HEK293 (cell line): ENCODE data around the gene VPS11.

ENCODE experiments used
- BCL11A ChIP-seq: fragments of 450-650 bp; formaldehyde crosslinking; IDR thresholded peaks from 2 replicates; pipeline ENCODE4 v1.5.1; 2016; ENCODE audit warnings: low read depth, missing biosample characterization, missing genetic modification characterization
- CTCF ChIP-seq: fragments of 450-650 bp; formaldehyde crosslinking; IDR thresholded peaks from 2 replicates; pipeline ENCODE4 v1.5.1; 2016; ENCODE audit warnings: missing biosample characterization, missing genetic modification characterization
- GFI1B ChIP-seq: fragments of 450-650 bp; formaldehyde crosslinking; IDR thresholded peaks from 2 replicates; pipeline ENCODE4 v1.5.1; 2016; ENCODE audit warnings: missing biosample characterization, missing genetic modification characterization
- HOXA7 ChIP-seq: sonication (generic); formaldehyde crosslinking; IDR thresholded peaks from 2 replicates; pipeline ENCODE4 v1.8.1; 2022; ENCODE audit warnings: missing genetic modification reagents, borderline replicate concordance
- HOXC10 ChIP-seq: sonication (generic); formaldehyde crosslinking; IDR thresholded peaks from 2 replicates; pipeline ENCODE4 v1.8.1; 2023; ENCODE audit warnings: mild to moderate bottlenecking, missing genetic modification reagents
- HOXD13 ChIP-seq: sonication (generic); formaldehyde crosslinking; IDR thresholded peaks from 2 replicates; pipeline ENCODE4 v1.8.0; 2022; ENCODE audit warnings: missing genetic modification reagents, borderline replicate concordance
- KLF1 ChIP-seq: fragments of 450-650 bp; formaldehyde crosslinking; IDR thresholded peaks from 2 replicates; pipeline ENCODE4 v1.5.1; 2016; ENCODE audit warnings: missing biosample characterization, missing genetic modification characterization
- SALL2 ChIP-seq: fragments of 450-650 bp; formaldehyde crosslinking; IDR thresholded peaks from 2 replicates; pipeline ENCODE4 v1.5.0; 2017; ENCODE audit warnings: missing biosample characterization, mild to moderate bottlenecking, missing genetic modification characterization, borderline replicate concordance
- SP3 ChIP-seq: fragments of 450-650 bp; formaldehyde crosslinking; IDR thresholded peaks from 2 replicates; pipeline ENCODE4 v1.5.1; 2016; ENCODE audit warnings: missing biosample characterization, missing genetic modification characterization
- SP7 ChIP-seq: fragments of 450-650 bp; formaldehyde crosslinking; IDR thresholded peaks from 2 replicates; pipeline ENCODE4 v1.5.1; 2016; ENCODE audit warnings: missing biosample characterization, missing genetic modification characterization
- ZNF114 ChIP-seq: fragments of 450-650 bp; formaldehyde crosslinking; IDR thresholded peaks from 2 replicates; pipeline ENCODE4 v1.5.0; 2017; ENCODE audit warnings: missing biosample characterization, missing genetic modification characterization
- ZNF140 ChIP-seq: fragments of 450-650 bp; formaldehyde crosslinking; IDR thresholded peaks from 2 replicates; pipeline ENCODE4 v1.5.1; 2016; ENCODE audit warnings: missing biosample characterization, missing genetic modification characterization
- ZNF146 ChIP-seq: fragments of 450-650 bp; formaldehyde crosslinking; IDR thresholded peaks from 2 replicates; pipeline ENCODE4 v1.5.1; 2016; ENCODE audit warnings: missing biosample characterization, missing genetic modification characterization
- ZNF157 ChIP-seq: fragments of 450-650 bp; formaldehyde crosslinking; IDR thresholded peaks from 2 replicates; pipeline ENCODE4 v1.5.1; 2016; ENCODE audit warnings: missing biosample characterization, missing genetic modification characterization
- ZNF16 ChIP-seq: fragments of 450-650 bp; formaldehyde crosslinking; IDR thresholded peaks from 2 replicates; pipeline ENCODE4 v1.5.1; 2016; ENCODE audit warnings: low read depth, missing biosample characterization, missing genetic modification characterization
- ZNF174 ChIP-seq: fragments of 450-650 bp; formaldehyde crosslinking; IDR thresholded peaks from 2 replicates; pipeline ENCODE4 v1.5.0; 2017; ENCODE audit warnings: missing biosample characterization, mild to moderate bottlenecking, missing genetic modification characterization
- ZNF24 ChIP-seq: fragments of 450-650 bp; formaldehyde crosslinking; IDR thresholded peaks from 2 replicates; pipeline ENCODE4 v1.5.1; 2016; ENCODE audit warnings: missing biosample characterization, missing genetic modification characterization
- ZNF274 ChIP-seq, 2 experiments: fragments of 200-500 bp in 1 of 2; fragments of 450-650 bp in 1 of 2; sonication (Bioruptor generic) in 1 of 2; formaldehyde crosslinking in 1 of 2; IDR thresholded peaks; 2 replicates each; pipeline versions ENCODE4 v1.5.1 to v1.6.1; 2014 to 2016; ENCODE audit warnings: borderline replicate concordance in 1 of 2, inconsistent platforms in 1 of 2, low read length in 1 of 2, missing biosample characterization in 1 of 2, missing genetic modification characterization in 1 of 2
- ZNF391 ChIP-seq: fragments of 450-650 bp; formaldehyde crosslinking; IDR thresholded peaks from 2 replicates; pipeline ENCODE4 v1.5.1; 2016; ENCODE audit warnings: low read depth, missing biosample characterization, missing genetic modification characterization, borderline replicate concordance
- ZNF394 ChIP-seq: fragments of 450-650 bp; formaldehyde crosslinking; IDR thresholded peaks from 2 replicates; pipeline ENCODE4 v1.5.1; 2016; ENCODE audit warnings: missing biosample characterization, missing genetic modification characterization, mild to moderate bottlenecking, moderate library complexity, borderline replicate concordance
- ZNF449 ChIP-seq: fragments of 450-650 bp; formaldehyde crosslinking; IDR thresholded peaks from 2 replicates; pipeline ENCODE4 v1.5.1; 2017; ENCODE audit warnings: missing biosample characterization, mild to moderate bottlenecking, missing genetic modification characterization, moderate library complexity
- ZNF521 ChIP-seq: fragments of 450-650 bp; formaldehyde crosslinking; IDR thresholded peaks from 2 replicates; pipeline ENCODE4 v1.5.1; 2017; ENCODE audit warnings: missing biosample characterization, mild to moderate bottlenecking, missing genetic modification characterization
- ZNF544 ChIP-seq: fragments of 450-650 bp; formaldehyde crosslinking; IDR thresholded peaks from 2 replicates; pipeline ENCODE4 v1.5.0; 2017; ENCODE audit warnings: missing biosample characterization, missing genetic modification characterization
- ZNF555 ChIP-seq: fragments of 450-650 bp; formaldehyde crosslinking; conservative IDR thresholded peaks from 2 replicates; pipeline ENCODE4 v1.5.1; 2017; ENCODE audit warnings: missing biosample characterization, mild to moderate bottlenecking, missing genetic modification characterization, inconsistent platforms
- ZNF561 ChIP-seq: fragments of 450-650 bp; IDR thresholded peaks from 2 replicates; pipeline ENCODE4 v1.5.1; 2018; ENCODE audit warnings: missing biosample characterization, missing genetic modification characterization, borderline replicate concordance
- ZNF629 ChIP-seq: fragments of 450-650 bp; formaldehyde crosslinking; IDR thresholded peaks from 2 replicates; pipeline ENCODE4 v1.5.1; 2017; ENCODE audit warnings: missing biosample characterization, missing genetic modification characterization
- ZNF660 ChIP-seq: fragments of 450-650 bp; IDR thresholded peaks from 2 replicates; pipeline ENCODE4 v1.5.1; 2018; ENCODE audit warnings: missing biosample characterization, mild to moderate bottlenecking, missing genetic modification characterization
- ZNF677 ChIP-seq: fragments of 450-650 bp; IDR thresholded peaks from 2 replicates; pipeline ENCODE4 v1.5.0; 2018; ENCODE audit warnings: missing biosample characterization, mild to moderate bottlenecking, missing genetic modification characterization, moderate library complexity
- ZNF777 ChIP-seq: fragments of 450-650 bp; formaldehyde crosslinking; IDR thresholded peaks from 2 replicates; pipeline ENCODE4 v1.5.1; 2017; ENCODE audit warnings: missing biosample characterization, missing genetic modification characterization, borderline replicate concordance
- ZSCAN30 ChIP-seq: fragments of 450-650 bp; IDR thresholded peaks from 2 replicates; pipeline ENCODE4 v1.5.1; 2018; ENCODE audit warnings: missing biosample characterization, mild to moderate bottlenecking, missing genetic modification characterization, moderate library complexity
- TF ChIP-seq, protein P1 (sequence below): fragments of 450-650 bp; formaldehyde crosslinking; IDR thresholded peaks from 2 replicates; pipeline ENCODE4 v1.5.1; 2016; ENCODE audit warnings: missing biosample characterization, missing genetic modification characterization
- TF ChIP-seq, protein P2 (sequence below): fragments of 450-650 bp; formaldehyde crosslinking; IDR thresholded peaks from 2 replicates; pipeline ENCODE4 v1.5.1; 2017; ENCODE audit warnings: missing biosample characterization, missing genetic modification characterization
- TF ChIP-seq, protein P3 (sequence below): fragments of 450-650 bp; formaldehyde crosslinking; IDR thresholded peaks from 2 replicates; pipeline ENCODE4 v1.5.1; 2017; ENCODE audit warnings: missing biosample characterization, missing genetic modification characterization

Gene VPS11

DNA sequence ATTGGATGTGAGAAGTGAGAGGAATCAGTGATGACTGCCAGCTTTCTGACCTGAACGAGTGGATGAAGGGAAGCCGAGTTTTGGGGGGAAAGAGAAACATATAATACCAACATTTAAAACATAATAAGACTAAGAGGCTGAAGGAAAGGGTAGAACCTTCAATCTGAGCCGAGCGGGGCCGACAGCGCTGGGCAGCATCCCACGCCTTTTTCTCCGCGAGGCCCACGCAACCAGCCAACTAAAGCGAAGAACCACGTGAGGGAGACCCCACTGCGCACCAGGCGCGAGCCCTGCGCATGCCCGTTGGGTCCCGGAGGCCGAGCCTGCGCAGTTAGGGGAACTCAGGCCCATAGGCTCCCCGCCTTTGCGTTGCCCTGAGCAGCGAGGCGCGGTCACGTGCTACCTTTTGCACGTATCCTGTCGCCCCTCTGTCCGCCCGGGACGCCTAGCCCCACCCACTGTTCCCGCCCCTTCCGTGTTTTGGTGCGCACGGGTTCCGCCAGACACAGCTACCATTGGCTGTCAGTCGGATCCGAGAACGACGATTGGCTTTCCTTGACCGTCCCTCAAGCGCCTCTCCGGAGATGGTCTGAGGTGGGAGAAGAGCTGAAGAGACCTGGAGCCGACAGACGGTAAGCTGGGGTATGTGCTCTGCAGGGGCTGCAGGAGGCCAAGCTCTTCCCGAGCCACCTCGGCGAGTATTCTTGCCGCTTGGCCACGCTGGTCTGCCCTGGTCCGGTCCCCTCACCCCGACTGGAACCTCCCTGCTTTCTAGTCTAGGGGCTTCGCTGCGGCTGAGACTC is 53.6 kb downstream of the VPS11 start, which contains the start of gene HINFP (continued):
- TF ChIP-seq SP7 (tag by site-specific recombination) = peak; percentile 48
- TF ChIP-seq ZNF777 (tag by site-specific recombination) = no peak
- TF ChIP-seq ZNF561 = peak; percentile 52; the same call in 1 of the 2 replicates
- TF ChIP-seq ZNF555 (tag by site-specific recombination) = no peak
- no peak for TF ChIP-seq HOXD13
- no peak for TF ChIP-seq ZNF274 (IDR thresholded peaks at IDR 0.05; ENCODE audit: low read length)
- TF ChIP-seq ZNF274 (tag by site-specific recombination; IDR thresholded peaks at IDR 0.05; ENCODE audit: borderline replicate concordance) = no peak
- TF ChIP-seq, protein P1, sequence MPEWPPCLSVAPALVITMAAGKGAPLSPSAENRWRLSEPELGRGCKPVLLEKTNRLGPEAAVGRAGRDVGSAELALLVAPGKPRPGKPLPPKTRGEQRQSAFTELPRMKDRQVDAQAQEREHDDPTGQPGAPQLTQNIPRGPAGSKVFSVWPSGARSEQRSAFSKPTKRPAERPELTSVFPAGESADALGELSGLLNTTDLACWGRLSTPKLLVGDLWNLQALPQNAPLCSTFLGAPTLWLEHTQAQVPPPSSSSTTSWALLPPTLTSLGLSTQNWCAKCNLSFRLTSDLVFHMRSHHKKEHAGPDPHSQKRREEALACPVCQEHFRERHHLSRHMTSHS (tag by site-specific recombination) = no peak
- no peak for TF ChIP-seq ZNF544 (tag by site-specific recombination)
- TF ChIP-seq ZNF146 (tag by site-specific recombination) = no peak
- TF ChIP-seq HOXA7 (CRISPR knock-in tag) = no peak
- no peak for TF ChIP-seq ZNF677 (tag by site-specific recombination)
- no peak for TF ChIP-seq HOXC10 (CRISPR knock-in tag)
- TF ChIP-seq ZNF449 (tag by site-specific recombination) = 0 out of 2 replicates have a peak, but pooled peaks have one; percentile 18
- no peak for TF ChIP-seq ZNF394
- TF ChIP-seq ZSCAN30 = no peak; the same call in 1 of the 2 replicates
- TF ChIP-seq ZNF391 = no peak
- TF ChIP-seq ZNF140 (tag by site-specific recombination) = no peak
- TF ChIP-seq GFI1B (tag by site-specific recombination) = no peak
- no peak for TF ChIP-seq ZNF16 (tag by site-specific recombination)
- peak; percentile 85 for TF ChIP-seq SP3
- TF ChIP-seq ZNF629 (tag by site-specific recombination) = no peak; the same call in 1 of the 2 replicates
- no peak for TF ChIP-seq SALL2 (tag by site-specific recombination)
- no peak for TF ChIP-seq KLF1
- TF ChIP-seq CTCF (tag by site-specific recombination) = no peak
- TF ChIP-seq ZNF157 (tag by site-specific recombination) = no peak
- no peak for TF ChIP-seq ZNF114 (tag by site-specific recombination)
- 0 out of 2 replicates have a peak, but pooled peaks have one; percentile 18 for TF ChIP-seq ZNF660 (tag by site-specific recombination)
- TF ChIP-seq ZNF24 = 0 out of 2 replicates have a peak, but pooled peaks have one; percentile 70
- no peak for TF ChIP-seq BCL11A (tag by site-specific recombination)
- TF ChIP-seq, protein P2, sequence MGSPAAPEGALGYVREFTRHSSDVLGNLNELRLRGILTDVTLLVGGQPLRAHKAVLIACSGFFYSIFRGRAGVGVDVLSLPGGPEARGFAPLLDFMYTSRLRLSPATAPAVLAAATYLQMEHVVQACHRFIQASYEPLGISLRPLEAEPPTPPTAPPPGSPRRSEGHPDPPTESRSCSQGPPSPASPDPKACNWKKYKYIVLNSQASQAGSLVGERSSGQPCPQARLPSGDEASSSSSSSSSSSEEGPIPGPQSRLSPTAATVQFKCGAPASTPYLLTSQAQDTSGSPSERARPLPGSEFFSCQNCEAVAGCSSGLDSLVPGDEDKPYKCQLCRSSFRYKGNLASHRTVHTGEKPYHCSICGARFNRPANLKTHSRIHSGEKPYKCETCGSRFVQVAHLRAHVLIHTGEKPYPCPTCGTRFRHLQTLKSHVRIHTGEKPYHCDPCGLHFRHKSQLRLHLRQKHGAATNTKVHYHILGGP = no peak
- TF ChIP-seq, protein P3, sequence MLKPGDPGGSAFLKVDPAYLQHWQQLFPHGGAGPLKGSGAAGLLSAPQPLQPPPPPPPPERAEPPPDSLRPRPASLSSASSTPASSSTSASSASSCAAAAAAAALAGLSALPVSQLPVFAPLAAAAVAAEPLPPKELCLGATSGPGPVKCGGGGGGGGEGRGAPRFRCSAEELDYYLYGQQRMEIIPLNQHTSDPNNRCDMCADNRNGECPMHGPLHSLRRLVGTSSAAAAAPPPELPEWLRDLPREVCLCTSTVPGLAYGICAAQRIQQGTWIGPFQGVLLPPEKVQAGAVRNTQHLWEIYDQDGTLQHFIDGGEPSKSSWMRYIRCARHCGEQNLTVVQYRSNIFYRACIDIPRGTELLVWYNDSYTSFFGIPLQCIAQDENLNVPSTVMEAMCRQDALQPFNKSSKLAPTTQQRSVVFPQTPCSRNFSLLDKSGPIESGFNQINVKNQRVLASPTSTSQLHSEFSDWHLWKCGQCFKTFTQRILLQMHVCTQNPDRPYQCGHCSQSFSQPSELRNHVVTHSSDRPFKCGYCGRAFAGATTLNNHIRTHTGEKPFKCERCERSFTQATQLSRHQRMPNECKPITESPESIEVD = no peak; the same call in 1 of the 2 replicates
- no peak for TF ChIP-seq ZNF521 (tag by site-specific recombination)
- TF ChIP-seq ZNF174 (tag by site-specific recombination) = no peak
